ENCODE data around the gene TSPAN17. TPM values are rescaled to one million over a fixed set of nuclear protein-coding genes. Genes with fewer than 3 reads are reported as not detected.

Gene TSPAN17
- total RNA-seq, 1 donor from 2014 or later: 41.8 TPM

- Mint-ChIP-seq H3K36me3 (ENCODE audit: unreplicated experiment) (peaks cover 5% of the 10 kb centered on the region), H3K4me3 (ENCODE audit: unreplicated experiment) (no peak overlapping the region), H3K27me3 (ENCODE audit: unreplicated experiment) (peaks cover 7% of the 10 kb centered on the region), H3K9me3 (ENCODE audit: unreplicated experiment) (no peaks in the 10 kb centered on the region), H3K4me1 (ENCODE audit: unreplicated experiment) (peaks cover 14% of the 10 kb centered on the region), H3K27ac (ENCODE audit: unreplicated experiment) (no peak overlapping the region)
- peak; percentile 92 for DNase-seq (ENCODE audit: extremely low spot score, unreplicated experiment)
- TF ChIP-seq CTCF (IDR thresholded peaks at IDR 0.05): peak; percentile 98
Observed at GRCh38 chr5:176660860-176661641, 13.8 kb downstream of the TSPAN17 start.

- Mint-ChIP-seq H3K4me3 (ENCODE audit: unreplicated experiment) (no peak overlapping the region), H3K9me3 (ENCODE audit: unreplicated experiment) (no peaks in the 10 kb centered on the region), H3K4me1 (ENCODE audit: unreplicated experiment) (peaks cover 14% of the 10 kb centered on the region), H3K36me3 (ENCODE audit: unreplicated experiment) (peaks cover 3% of the 10 kb centered on the region), H3K27ac (ENCODE audit: unreplicated experiment) (no peak overlapping the region), H3K27me3 (ENCODE audit: unreplicated experiment) (peaks cover 10% of the 10 kb centered on the region)
- no peak for TF ChIP-seq CTCF (IDR thresholded peaks at IDR 0.05)
- no peak for DNase-seq (ENCODE audit: extremely low spot score, unreplicated experiment)
Observed at GRCh38 chr5:176661676-176662075, 14.4 kb downstream of the TSPAN17 start.

GRCh38 chr5:176662371-176663333, 15.4 kb downstream of the TSPAN17 start:
- Mint-ChIP-seq H3K4me3 (ENCODE audit: unreplicated experiment) (no peak overlapping the region), H3K27ac (ENCODE audit: unreplicated experiment) (no peak overlapping the region), H3K9me3 (ENCODE audit: unreplicated experiment) (no peaks in the 10 kb centered on the region), H3K27me3 (ENCODE audit: unreplicated experiment) (peaks cover 16% of the 10 kb centered on the region), H3K36me3 (ENCODE audit: unreplicated experiment) (peaks cover 3% of the 10 kb centered on the region), H3K4me1 (ENCODE audit: unreplicated experiment) (peaks cover 14% of the 10 kb centered on the region)
- no peak for DNase-seq (ENCODE audit: extremely low spot score, unreplicated experiment)
- no peak for TF ChIP-seq CTCF (IDR thresholded peaks at IDR 0.05)

- Mint-ChIP-seq H3K36me3 (ENCODE audit: unreplicated experiment) (peaks cover 1% of the 10 kb centered on the region), H3K27me3 (ENCODE audit: unreplicated experiment) (peaks cover 24% of the 10 kb centered on the region), H3K4me1 (ENCODE audit: unreplicated experiment) (peaks cover 7% of the 10 kb centered on the region), H3K9me3 (ENCODE audit: unreplicated experiment) (no peaks in the 10 kb centered on the region), H3K4me3 (ENCODE audit: unreplicated experiment) (no peak overlapping the region), H3K27ac (ENCODE audit: unreplicated experiment) (no peak overlapping the region)
- TF ChIP-seq CTCF (IDR thresholded peaks at IDR 0.05): no peak
- DNase-seq (ENCODE audit: extremely low spot score, unreplicated experiment): no peak
Observed at GRCh38 chr5:176663566-176663965, 16.3 kb downstream of the TSPAN17 start.

GRCh38 chr5:176664479-176664878, 17.2 kb downstream of the TSPAN17 start:
- Mint-ChIP-seq H3K9me3 (ENCODE audit: unreplicated experiment) (no peaks in the 10 kb centered on the region), H3K4me3 (ENCODE audit: unreplicated experiment) (no peak overlapping the region), H3K27ac (ENCODE audit: unreplicated experiment) (no peak overlapping the region), H3K27me3 (ENCODE audit: unreplicated experiment) (peaks cover 33% of the 10 kb centered on the region), H3K4me1 (ENCODE audit: unreplicated experiment) (no peaks in the 10 kb centered on the region), H3K36me3 (ENCODE audit: unreplicated experiment) (peaks cover 1% of the 10 kb centered on the region)
- TF ChIP-seq CTCF (IDR thresholded peaks at IDR 0.05): no peak
- no peak for DNase-seq (ENCODE audit: extremely low spot score, unreplicated experiment)
